Lower lobe of right lung (tissue), 2 donors: ENCODE data around the gene TCF4. TPM values are rescaled to one million over a fixed set of nuclear protein-coding genes. Genes with fewer than 3 reads are reported as not detected.

Source experiments
- ATAC-seq, 2 donors: fragments of 200-7000 bp; cut with Tn5 transposase; one replicate each; pipeline ENCODE4 v1.9.1; 2020 to 2022; ENCODE audit warnings: mild to moderate bottlenecking in 2 of 2, moderate library complexity in 2 of 2
- DNase-seq: peaks from one replicate; pipeline ENCODE4 v3.0.0-alpha.2; 2020
- H3K27ac ChIP-seq: fragments of 200-600 bp; one replicate; pipeline ENCODE4 v1.8.0; 2022
- H3K27me3 ChIP-seq: fragments of 200-600 bp; one replicate; pipeline ENCODE4 v1.8.0; 2022; ENCODE audit warnings: low read depth
- H3K36me3 ChIP-seq: fragments of 200-600 bp; one replicate; pipeline ENCODE4 v1.8.0; 2022; ENCODE audit warnings: mild to moderate bottlenecking
- H3K4me1 ChIP-seq: fragments of 200-600 bp; one replicate; pipeline ENCODE4 v1.8.0; 2022
- H3K4me3 ChIP-seq: fragments of 200-600 bp; one replicate; pipeline ENCODE4 v1.8.0; 2022; ENCODE audit warnings: mild to moderate bottlenecking
- H3K9me3 ChIP-seq: fragments of 200-600 bp; one replicate; pipeline ENCODE4 v1.8.0; 2022
- CTCF ChIP-seq: fragments of 200-600 bp; IDR thresholded peaks from one replicate; pipeline ENCODE4 v1.8.0; 2022; ENCODE audit warnings: antibody characterized with exemption, mild to moderate bottlenecking
- intact Hi-C: fragments of 100-400 bp; cut with DNase I; formaldehyde crosslinking; loops from one replicate; pipeline ENCODE4 v1.11.0; 2022
- total RNA-seq: library from RNA; stranded (reverse); fragmentation: NEBNext Ultra II Directional; extraction: Animal tissue kit (Norgen Biotek cat#: 25700); gene quantifications from one replicate; pipeline ENCODE4 v1.2.1, GENCODE V29; 2021
- donor health status: DM: no; HTN: yes; CAD: no; lungs with severe emphysema.

The TCF4 gene
- total RNA-seq, 1 donor from 2014 or later, result 112 TPM

GRCh38 chr18:55361492-55362250 is 226.3 kb downstream of the TCF4 start:
- no peaks in the 10 kb centered on the region for H3K27me3 ChIP-seq
- no peak overlapping the region for H3K4me3 ChIP-seq
- no peaks in the 10 kb centered on the region for H3K36me3 ChIP-seq
- ATAC-seq (no peak), DNase-seq (no peak)
- H3K9me3 ChIP-seq, result no peaks in the 10 kb centered on the region
- H3K27ac ChIP-seq, result no peak overlapping the region
- H3K4me1 ChIP-seq, result no peaks in the 10 kb centered on the region
- intact Hi-C loops, result no loop called here
- TF ChIP-seq CTCF, result no peak

- no peak overlapping the region for H3K4me3 ChIP-seq
- ATAC-seq (no peak), DNase-seq (no peak)
- H3K36me3 ChIP-seq, result no peaks in the 10 kb centered on the region
- H3K9me3 ChIP-seq, result no peaks in the 10 kb centered on the region
- H3K27me3 ChIP-seq, result no peaks in the 10 kb centered on the region
- no peaks in the 10 kb centered on the region for H3K4me1 ChIP-seq
- intact Hi-C loops, result no loop called here
- no peak for TF ChIP-seq CTCF
- no peak overlapping the region for H3K27ac ChIP-seq
Measured at GRCh38 chr18:55360061-55360460, 227.9 kb downstream of the TCF4 start.

- no peaks in the 10 kb centered on the region for H3K27me3 ChIP-seq
- DNase-seq (no peak), ATAC-seq (no peak)
- intact Hi-C loops, result no loop called here
- no peak overlapping the region for H3K4me3 ChIP-seq
- no peak for TF ChIP-seq CTCF
- no peaks in the 10 kb centered on the region for H3K4me1 ChIP-seq
- no peaks in the 10 kb centered on the region for H3K9me3 ChIP-seq
- no peak overlapping the region for H3K27ac ChIP-seq
- no peaks in the 10 kb centered on the region for H3K36me3 ChIP-seq
Measured at GRCh38 chr18:55356815-55357214, 231.2 kb downstream of the TCF4 start.

GRCh38 chr18:55355223-55355622 is 232.8 kb downstream of the TCF4 start:
- DNase-seq, result no peak
- Histone ChIP-seq H3K27me3 (no peaks in the 10 kb centered on the region), H3K27ac (no peak overlapping the region), H3K36me3 (no peaks in the 10 kb centered on the region), H3K9me3 (no peaks in the 10 kb centered on the region), H3K4me1 (no peaks in the 10 kb centered on the region), H3K4me3 (no peak overlapping the region)
- intact Hi-C loops, result no loop called here
- TF ChIP-seq CTCF, result no peak
- ATAC-seq, result no peak

GRCh38 chr18:55354795-55355194 is 233.2 kb downstream of the TCF4 start:
- H3K9me3 ChIP-seq, result no peaks in the 10 kb centered on the region
- no peaks in the 10 kb centered on the region for H3K36me3 ChIP-seq
- intact Hi-C loops, result no loop called here
- H3K4me3 ChIP-seq, result no peak overlapping the region
- DNase-seq (no peak), ATAC-seq (no peak)
- no peak for TF ChIP-seq CTCF
- no peaks in the 10 kb centered on the region for H3K27me3 ChIP-seq
- H3K4me1 ChIP-seq, result no peaks in the 10 kb centered on the region
- no peak overlapping the region for H3K27ac ChIP-seq
